Measurements from ENCODE around the gene RNF13.
A peak's percentile ranks its signal among the peaks of the same experiment; 100 is the strongest.

Gene RNF13

GRCh38 chr3:149809699-149810098, 3.3 kb upstream of the RNF13 start:
- H3K4me3 ChIP-seq (replicated peaks in 1 of 2; ENCODE audit: low read depth in 2 of 2, low read length in 2 of 2): no peak overlapping the region
- TF ChIP-seq CTCF (IDR thresholded peaks at IDR 0.05; ENCODE audit: low read depth, low read length): no peak
- DNase-seq (ENCODE audit: low read depth in 2 of 2): no peak

- no peak for DNase-seq (ENCODE audit: low read depth in 2 of 2)
- no peak overlapping the region for H3K4me3 ChIP-seq (replicated peaks in 1 of 2; ENCODE audit: low read depth in 2 of 2, low read length in 2 of 2)
- TF ChIP-seq CTCF (IDR thresholded peaks at IDR 0.05; ENCODE audit: low read depth, low read length): no peak
These were observed 2.2 kb upstream of the RNF13 start for GRCh38 chr3:149810846-149811245.

- DNase-seq (ENCODE audit: low read depth in 2 of 2): no peak
- no peak for TF ChIP-seq CTCF (IDR thresholded peaks at IDR 0.05; ENCODE audit: low read depth, low read length)
- H3K4me3 ChIP-seq (replicated peaks in 1 of 2; ENCODE audit: low read depth in 2 of 2, low read length in 2 of 2): peak overlapping the region; percentile 80
These were observed 830 bp upstream of the RNF13 start for GRCh38 chr3:149812165-149812605.

GRCh38 chr3:149813367-149814281, 609 bp downstream of the RNF13 start:
- peak; percentile 38 to 52 for DNase-seq (ENCODE audit: low read depth in 2 of 2)
- TF ChIP-seq CTCF (IDR thresholded peaks at IDR 0.05; ENCODE audit: low read depth, low read length): no peak
- H3K4me3 ChIP-seq (replicated peaks in 1 of 2; ENCODE audit: low read depth in 2 of 2, low read length in 2 of 2): peak overlapping the region; percentile 80

GRCh38 chr3:149815321-149815720, 2.3 kb downstream of the RNF13 start:
- DNase-seq (ENCODE audit: low read depth in 2 of 2): no peak
- no peak for TF ChIP-seq CTCF (IDR thresholded peaks at IDR 0.05; ENCODE audit: low read depth, low read length)
- no peak overlapping the region for H3K4me3 ChIP-seq (replicated peaks in 1 of 2; ENCODE audit: low read depth in 2 of 2, low read length in 2 of 2)

GRCh38 chr3:149815728-149816127, 2.7 kb downstream of the RNF13 start:
- H3K4me3 ChIP-seq (replicated peaks in 1 of 2; ENCODE audit: low read depth in 2 of 2, low read length in 2 of 2): no peak overlapping the region
- TF ChIP-seq CTCF (IDR thresholded peaks at IDR 0.05; ENCODE audit: low read depth, low read length): no peak
- DNase-seq (ENCODE audit: low read depth in 2 of 2): no peak
